Measurements from ENCODE around the gene ADAMTS15.

ADAMTS15 gene

DNA sequence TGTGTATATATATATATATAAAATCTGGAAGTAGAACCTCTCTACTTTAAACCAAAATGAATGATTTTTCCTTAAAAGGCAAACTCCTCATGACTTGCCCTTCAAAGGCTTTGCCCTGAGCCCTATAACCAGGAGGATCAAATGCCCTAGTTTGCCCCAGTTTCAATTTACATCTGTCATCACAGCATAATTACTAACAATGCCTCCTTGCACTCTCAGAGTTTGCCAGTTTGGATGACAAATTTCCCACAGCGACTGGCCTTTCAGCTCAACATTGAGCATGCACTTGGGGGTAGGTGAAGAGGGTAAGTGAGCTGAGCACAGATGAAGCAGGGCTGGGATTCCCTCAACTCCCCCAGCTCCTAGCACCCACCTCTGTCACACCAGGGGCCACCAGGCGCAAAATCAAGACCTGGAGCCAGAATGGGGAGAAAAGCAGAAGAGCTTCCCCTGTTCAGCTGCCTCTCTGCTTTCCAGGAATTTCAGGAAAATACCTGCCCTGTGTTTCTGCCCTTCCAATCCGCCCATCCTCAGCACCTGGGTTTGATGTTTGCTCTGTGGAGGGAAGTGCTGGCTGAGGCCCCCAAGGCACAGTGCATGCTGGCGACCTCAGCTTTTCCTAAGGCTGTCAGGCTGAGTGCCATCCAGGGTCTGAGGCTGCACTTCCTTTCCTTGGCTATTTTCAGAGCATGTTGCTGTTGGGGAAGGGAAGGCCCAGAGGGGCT lies 67.5 kb downstream of the ADAMTS15 start:
- DNase-seq, result no peak

DNA sequence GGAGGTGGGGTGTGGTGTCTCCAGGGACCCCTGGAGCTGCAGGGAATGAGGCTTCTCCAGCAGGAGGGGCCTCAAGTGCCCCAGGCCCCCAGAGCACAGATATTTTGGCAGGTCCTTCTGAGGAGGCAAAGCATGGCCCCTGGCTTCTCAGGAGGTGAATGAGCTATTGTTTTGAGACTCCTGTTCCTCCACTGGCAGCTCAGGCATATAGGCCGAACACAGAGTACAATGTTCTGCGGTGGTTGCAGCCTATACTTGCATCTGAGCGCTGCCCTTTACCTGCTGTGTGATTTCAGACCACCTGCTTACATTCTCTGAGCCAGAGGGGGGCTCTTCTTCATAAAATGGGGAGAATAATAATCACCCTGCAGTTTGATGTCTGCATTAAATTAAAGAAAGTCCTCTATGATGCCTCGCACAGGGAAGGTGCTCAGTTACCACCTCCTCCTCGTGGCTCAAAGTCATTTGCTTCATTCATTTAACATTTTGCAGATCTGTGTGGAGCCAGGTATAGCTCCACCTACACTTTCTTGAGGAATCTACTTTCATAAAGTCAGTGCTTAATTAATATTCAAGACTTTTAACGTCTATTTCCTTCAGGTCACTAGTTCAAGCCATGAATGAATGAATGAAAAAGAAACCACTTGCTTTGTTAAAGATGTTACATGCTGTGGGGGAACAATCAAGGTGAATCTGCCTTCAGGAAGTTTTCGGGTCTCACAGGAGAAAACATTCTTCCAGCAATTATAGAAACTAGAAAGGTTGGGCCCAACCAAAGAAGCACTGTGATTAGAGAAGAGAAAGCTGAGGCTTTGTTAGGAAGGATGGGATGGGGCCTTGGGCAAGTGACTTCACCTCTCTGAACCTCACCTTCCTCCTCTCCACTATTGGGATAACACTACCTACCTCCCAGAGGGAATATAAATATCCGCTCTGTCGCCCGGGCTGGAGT lies 68.4 kb downstream of the ADAMTS15 start:
- DNase-seq, result no peak

DNA sequence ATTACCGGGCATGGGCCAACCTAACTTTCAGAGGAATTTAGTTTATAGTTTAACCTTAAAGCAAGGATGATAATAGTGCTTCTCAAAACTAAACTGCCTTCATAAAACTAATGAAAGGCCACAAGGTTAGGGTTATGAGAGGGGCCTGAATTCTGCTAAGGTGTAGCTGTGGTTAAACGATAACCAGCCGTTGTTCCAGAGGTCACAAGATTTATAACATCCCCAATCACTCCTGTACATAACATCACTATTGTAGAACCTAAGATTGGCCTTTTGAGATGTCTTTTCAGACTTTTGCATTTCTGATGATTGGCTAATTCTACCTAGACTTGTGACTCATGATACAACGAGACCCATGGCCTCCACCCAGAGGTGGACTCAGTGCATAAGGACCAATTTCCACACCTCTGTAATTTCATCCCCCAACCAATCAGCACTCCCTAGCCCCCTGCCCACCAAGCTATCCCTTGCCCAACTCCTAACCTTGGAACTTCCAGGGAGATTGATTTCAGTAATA lies 69.8 kb downstream of the ADAMTS15 start:
- DNase-seq, result no peak

DNA sequence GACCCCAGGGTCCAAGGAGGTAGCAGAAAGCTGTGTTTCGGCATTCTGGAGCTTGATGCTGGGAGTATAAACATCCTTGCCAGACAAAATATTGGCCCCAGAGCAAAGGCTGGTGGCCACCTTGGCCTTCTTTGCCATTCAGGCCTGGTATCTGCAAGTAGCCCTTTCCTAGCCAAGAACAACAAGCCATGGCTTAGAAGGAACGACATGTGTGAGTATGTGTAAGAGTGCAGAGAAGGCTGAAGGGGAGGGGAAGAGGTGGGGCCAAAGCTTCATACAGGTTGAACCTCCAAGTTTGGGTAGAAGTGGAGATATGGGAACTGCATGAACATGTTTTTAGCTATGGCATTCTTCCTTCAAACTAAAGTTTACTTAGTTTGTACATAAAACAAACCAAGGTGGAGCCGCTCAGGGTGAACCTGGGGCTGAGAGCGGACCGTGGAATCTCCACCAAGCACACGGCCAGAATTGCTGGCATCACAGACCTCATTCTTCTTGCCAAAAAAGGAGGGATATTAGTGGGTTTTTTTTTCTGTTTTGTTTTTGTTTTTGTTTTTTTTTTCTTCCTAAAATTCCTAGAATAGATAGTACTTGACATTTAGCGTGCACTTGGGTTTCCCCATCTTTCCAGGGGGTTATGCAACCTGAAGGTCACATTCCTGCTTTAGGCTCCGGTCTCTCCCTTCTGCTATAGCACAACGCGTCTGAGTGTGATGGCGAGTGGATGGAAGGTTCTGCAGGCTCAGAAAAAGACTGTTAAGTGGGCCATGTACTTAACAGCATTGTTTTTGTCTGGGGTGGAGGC lies 70.9 kb downstream of the ADAMTS15 start:
- no peak for DNase-seq

DNA sequence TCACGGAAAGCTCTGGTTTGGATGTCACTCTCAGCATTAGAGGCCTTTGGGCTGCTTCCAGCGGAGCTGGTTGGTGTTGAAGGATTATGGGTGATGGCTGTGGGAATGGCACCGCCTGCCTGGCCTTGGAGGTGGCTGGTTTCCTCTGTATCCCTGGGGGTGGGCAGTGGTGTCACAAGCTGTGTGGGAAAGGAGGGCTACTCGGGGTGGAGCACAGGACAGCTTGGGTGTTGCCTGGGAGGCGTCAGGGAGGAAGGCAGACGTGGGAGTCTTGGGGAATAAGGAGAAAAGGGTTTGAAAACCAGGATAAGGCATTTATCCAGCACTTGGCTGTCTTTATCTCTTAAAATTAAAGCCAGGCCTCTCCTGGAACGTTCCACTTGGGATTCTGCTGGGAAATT lies 71.8 kb downstream of the ADAMTS15 start:
- DNase-seq, result no peak

DNA sequence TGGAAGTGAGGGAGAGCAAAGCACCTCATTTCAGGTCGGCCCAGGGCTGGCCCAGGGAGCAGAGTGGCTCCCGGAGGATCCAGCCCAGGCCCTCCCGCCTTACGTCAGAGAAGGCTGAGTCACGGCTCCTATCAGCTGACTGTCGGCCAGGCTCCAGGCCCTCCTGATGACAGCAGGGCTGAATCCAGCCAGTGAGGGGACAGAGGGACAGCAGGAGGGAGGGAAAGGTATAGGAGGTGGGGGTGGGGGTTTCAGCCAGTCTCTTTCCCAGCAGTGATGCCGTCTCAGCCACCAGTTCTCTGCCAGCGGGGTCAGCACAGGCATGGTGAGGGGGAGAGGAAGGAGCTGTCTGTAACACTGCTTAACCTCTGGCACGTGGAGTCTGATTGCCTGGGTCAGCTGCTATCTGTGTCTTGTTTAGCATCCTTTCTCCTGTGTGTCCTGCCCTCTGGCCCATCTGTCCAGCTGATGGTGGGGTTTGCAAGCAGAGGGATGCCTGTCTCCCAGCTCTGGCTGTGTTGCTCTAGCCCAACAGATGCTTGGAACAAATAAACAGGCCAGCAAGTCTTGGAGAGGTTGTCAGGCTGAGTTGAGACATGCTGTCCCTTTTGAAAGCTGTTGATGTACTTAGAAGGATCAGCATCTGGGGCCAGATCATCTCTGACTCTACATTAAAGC lies 74.0 kb downstream of the ADAMTS15 start:
- no peak for DNase-seq

DNA sequence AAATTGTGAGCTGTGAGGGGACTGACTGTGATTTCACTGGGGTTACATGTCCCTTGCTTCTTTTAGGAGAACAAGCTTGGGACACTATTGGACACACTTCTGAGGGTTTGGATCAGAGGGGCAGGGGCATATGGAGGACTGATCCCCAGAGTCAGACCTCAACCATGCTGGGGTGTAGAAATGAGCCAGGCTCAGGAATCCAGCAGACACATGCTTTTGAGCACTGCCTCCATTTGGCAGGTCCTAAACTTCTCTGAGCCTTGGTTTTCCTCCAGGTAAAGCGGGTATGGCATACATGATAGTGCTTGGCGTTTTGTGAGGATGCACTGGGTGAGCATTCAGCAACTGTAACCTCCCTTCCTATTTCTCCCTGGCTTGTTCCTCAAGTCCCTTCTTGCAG lies 74.7 kb downstream of the ADAMTS15 start:
- DNase-seq, result no peak

DNA sequence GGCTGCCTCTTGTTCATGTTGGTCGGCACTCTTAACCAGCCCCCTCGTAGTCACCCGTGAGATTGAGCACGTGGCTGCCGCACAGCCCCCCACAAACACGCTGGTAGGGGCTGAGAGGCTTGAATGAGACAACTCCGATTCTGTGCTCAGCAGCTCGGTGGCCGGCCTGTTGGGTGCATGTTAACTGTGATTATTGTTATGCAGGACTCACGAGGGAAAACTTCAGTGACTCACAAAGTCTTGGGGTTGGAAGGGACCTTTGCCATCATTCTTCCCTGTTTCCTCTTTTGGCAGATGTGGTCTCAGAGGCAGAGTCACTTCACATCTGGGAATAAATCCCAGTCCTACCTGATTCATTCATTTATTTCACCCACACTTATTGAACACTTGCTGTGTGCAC lies 75.2 kb downstream of the ADAMTS15 start:
- no peak for DNase-seq

DNA sequence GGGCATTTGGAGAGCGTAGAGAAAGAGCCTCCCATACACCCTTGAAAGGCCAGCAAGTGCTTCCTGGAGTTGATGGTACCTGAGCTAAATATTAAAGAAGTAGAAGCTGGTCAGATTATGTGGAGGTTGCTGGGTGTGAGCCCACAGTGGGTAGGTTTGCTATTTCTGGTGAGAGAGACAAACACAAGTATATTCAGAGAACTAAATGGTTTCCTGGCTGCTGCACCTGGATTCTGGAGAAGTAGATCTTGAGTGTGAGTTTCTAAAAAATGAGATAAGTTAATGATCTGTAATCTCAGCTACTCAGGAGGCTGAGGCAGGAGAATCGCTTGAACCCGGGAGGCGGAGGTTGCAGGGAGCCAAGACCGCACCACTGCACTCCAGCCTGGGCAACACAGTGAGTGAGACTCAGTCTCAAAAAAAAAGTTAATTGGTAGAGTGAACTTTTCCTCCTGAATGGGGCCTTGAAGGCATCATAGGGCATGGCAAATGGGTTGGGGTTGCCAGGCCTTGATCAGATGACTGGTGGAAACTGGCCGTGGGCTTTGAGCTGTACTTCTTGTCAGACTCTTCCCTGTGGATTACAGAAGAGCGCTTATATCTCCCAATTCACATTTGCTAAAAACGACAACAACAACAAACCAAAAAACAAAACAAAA lies 75.8 kb downstream of the ADAMTS15 start:
- DNase-seq, result no peak

DNA sequence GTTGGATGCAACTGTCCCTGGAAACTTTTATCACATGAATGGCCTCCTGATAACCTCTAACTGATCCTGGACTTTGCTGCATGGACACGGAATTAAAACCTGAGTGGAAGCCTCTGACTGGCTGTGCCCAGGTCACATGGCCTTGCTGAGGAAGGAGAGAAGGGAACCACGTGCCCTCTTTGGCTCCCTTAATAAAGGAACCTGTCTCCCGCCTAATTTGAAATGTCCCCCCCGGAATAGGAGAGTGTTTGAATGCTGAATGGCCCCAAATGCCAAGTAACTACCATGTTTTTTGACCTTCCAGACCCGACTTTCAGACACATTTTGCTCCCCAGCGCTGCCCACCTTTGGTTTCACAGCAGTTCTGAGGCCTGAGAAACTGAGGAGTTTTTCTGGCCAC lies 76.9 kb downstream of the ADAMTS15 start:
- no peak for DNase-seq
